Measurements from ENCODE around the gene CYP4F2.
"Not testable (repeated sequence)": the region's sequence is repeated elsewhere in the genome, so short reads cannot be mapped to it uniquely, and the experiment has no call there.

The CYP4F2 gene

DNA sequence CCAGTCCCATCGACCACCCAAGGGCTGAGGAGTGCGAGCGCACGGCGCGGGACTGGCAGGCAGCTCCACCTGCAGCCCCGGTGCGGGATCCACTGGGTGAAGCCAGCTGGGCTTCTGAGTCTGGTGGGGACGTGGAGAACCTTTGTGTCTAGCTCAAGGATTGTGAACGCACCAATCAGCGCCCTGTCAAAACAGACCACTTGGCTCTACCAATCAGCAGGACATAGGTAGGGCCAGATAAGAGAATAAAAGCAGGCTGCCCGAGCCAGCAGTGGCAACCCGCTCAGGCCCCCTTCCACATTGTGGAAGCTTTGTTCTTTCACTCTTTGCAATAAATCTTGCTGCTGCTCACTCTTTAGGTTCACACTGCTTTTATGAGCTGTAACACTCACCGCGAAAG is 2.2 kb upstream of the CYP4F2 start:
- not testable (repeated sequence) for DNase-seq (ENCODE audit: low spot score)

DNA sequence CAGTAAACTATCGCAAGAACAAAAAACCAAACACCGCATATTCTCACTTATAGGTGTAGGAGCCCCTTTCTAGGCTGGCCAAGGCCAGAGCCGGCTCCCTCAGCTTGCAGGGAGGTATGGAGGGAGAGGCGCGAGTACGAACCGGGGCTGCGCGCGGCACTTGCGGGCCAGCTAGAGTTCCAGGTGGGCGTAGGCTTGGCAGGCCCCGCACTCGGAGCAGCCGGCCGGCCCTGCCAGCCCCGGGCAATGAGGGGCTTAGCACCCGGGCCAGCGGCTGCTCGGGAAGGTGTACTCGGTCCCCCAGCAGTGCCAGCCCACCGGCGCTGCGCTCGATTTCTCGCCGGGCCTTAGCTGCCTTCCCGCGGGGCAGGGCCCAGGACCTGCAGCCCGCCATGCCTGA is 1.7 kb upstream of the CYP4F2 start:
- not testable (repeated sequence) for DNase-seq (ENCODE audit: low spot score)

DNA sequence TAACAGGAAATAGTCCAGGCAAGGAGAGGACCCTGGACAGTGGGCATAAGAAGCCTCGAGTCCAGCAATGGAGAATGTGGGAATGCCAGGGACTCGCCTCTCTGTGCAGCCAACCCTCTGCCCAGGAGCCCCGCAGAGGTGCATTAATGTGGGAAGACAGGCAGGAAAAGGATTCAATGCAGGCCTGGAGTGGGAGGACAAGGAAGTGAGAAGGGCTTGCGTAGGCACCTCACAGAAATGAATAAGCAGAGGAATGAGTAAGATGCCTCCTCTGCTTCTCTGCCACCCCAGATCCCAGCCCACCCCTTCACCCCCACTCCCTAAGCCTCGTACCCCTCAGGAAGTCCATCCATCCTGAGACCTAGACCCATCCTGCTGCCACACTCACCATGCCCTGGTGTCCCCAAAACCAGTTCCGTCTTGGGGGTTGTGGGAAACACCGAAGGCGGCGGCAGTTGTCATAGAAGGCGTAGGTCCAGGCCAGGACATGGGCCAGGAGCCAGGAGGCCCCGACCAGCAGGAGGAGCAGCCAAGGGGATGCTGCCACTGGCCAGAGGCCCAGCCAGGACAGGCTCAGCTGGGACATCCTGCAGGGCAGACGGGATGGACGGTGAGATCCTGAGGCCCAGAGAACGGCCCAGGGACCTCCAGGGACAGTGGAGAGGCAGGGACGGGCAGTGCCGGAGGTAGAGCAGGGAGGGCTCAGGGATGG is 692 bp downstream of the CYP4F2 start:
- DNase-seq (ENCODE audit: low spot score): no peak

DNA sequence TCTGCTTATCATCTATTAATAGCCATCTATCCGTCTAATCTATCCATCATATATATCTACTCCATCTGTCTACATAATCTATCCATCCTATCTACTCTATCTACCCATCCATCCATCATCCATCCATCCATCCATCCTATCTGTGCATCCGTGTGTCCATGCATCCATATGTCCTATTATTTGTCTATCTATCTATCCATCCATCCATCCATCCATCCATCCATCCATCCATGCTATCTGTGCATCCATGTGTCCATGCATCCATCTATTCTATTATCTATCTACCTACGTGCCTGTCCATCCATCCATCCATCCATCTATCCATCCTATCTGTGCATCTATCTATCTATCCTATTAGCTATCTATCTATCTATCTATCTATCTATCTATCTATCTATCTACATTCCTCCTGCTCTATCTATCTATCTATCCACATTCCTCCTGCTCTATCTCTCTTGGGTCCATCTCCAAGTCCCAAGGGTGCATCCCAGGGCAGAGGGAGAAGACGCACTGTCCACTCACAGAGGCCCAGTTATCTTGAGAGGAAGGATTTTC is 1.9 kb downstream of the CYP4F2 start:
- no peak for DNase-seq (ENCODE audit: low spot score)

DNA sequence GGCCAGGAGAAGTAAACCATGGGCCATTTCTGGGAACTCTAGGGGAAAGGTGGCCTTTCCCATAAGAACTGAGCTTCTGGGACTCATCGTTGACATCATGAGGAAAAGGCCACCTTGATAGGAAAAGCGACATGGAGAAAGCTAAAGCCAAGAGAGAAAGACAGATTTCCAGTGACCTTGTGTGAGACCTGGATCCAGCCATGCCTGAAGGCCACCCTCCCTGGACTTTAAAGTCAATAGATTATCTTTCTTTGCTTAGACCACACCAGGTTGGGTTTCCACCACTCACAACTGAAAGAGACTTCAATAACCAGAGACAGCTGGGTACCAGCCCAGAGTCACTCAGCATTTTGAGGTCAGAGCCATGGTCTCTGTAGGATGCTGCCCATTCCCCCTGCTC is 3.5 kb downstream of the CYP4F2 start:
- no peak for DNase-seq (ENCODE audit: low spot score)

DNA sequence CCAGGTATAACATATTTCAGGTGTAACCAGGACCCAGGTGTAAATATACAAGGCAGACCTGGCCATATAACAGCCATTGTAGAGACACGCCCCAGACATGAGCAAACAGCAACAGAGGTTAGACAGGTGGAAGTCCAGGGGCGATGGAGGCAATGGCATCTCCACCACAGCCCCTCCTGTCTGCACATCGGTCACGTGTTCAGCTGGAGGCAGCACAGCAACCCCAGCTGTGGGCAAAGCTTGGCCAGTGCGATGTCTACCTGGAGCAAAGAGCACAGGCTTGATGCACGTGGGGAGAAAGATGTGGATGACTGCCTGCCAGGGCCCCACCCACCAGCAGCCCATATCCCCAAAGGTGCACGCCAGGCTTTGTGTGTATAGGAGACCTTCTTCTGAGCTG is 4.4 kb downstream of the CYP4F2 start:
- no peak for DNase-seq (ENCODE audit: low spot score)

DNA sequence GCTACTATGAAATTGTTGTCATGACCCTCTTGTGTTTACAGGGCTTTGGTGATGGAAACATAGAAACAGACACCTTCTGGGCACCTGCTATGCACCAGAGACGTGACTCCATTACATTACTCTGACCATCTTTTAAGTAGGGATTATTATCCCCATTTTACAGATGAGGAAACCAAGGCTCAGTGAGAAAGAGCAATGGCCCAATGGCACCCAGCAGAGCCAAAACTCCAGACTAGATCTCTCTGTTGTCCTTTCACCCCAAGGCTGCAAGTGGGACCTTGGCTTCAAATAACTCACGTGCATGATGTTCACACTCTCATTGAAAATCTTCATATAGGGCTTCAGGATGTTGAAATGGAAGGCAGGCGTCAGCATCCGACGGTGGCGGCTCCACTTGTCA is 5.9 kb downstream of the CYP4F2 start:
- no peak for DNase-seq (ENCODE audit: low spot score)

DNA sequence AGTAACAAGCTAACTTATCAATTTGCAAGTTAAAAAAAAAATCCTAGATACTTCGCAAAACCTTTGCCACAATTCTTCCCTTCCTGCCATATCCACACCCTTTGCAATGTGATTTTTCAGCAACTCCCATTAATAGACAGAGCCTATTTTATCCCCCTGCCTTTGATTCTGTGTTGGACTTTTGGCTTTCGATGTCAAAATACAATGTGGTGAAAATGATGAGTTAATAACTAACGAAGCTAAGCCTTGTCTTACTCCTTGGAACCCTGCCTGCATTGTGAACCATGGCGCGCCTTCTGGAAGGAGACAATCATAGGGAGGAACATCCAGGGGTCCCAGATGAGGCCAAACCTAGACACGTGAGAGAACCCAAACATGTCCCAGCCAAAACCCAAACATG is 6.4 kb downstream of the CYP4F2 start:
- no peak for DNase-seq (ENCODE audit: low spot score)

DNA sequence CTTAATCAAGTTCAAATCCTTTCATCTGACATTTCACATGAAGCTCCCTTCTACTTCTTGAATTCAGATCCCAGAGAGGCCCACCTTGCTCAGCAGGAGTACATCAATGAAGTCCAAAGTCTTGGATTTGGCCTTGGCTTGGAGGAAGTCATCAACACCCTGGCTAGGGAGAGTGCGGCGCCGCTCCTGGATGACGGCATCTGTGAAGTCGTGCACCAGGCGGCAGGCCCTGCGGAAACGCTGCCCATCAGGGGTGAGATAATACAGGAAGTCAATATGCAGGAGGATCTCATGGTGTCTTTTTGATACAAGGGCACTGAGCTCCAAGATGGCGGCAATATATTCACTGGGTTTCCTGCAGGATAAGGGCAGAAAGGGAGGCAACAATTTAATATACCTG is 8.5 kb downstream of the CYP4F2 start:
- DNase-seq (ENCODE audit: low spot score): not testable (repeated sequence)

DNA sequence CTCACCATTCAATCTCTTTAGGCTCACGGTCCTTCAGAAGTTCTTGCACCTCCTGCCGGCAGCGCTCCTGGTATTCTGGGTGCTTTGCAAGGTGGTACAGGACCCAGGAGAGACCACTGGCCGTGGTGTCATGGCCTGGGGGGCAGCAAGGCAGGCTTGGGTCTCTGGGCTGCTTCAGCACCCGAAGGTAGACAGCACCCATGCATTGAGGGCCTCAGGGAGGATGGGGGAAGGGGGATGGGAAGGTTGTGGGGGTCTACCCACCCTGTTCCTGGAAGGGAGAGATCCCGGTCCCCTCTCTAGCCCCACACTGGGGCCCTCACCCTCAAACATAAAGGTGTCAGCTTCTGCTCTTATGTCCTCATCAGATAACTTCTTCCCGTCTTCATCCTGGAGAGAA is 12.0 kb downstream of the CYP4F2 start:
- DNase-seq (ENCODE audit: low spot score): no peak

DNA sequence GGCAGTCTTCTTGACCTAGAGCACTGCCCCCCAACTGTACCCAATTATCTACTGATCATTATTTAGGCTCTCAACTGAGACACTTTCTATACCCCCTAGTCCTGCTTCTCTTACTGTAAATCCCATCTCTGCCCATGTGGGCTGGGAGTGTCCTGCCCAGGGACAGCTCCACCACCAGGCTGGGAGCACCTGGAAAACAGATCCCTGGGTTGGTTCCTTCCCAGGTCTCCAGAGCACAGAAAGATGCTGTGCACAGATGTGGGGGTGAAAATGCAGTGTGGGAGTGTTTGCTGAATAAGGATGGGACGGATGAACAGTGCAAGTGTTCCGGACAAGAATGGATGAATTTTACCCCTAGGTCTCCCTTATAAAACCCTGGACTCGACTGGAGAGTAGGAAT is 12.7 kb downstream of the CYP4F2 start:
- no peak for DNase-seq (ENCODE audit: low spot score)

DNA sequence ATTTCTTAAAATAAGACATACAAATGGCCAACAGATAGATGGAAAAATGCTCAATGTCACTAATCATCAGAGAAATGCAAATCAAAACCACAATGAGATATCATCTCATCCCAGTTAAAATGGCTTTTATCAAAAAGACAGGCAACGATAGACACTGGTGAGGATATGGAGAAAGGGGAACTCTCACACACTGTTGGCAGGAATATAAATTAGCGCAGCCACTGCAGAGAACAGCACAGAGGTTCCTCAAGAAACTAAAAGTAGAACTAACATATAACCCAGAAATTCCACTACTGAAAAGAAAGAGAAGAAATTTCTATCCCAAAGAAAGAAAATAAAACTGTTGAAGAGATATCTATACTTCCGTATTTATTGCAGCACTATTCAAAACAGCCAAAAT is 14.5 kb downstream of the CYP4F2 start:
- DNase-seq (ENCODE audit: low spot score): not testable (repeated sequence)

DNA sequence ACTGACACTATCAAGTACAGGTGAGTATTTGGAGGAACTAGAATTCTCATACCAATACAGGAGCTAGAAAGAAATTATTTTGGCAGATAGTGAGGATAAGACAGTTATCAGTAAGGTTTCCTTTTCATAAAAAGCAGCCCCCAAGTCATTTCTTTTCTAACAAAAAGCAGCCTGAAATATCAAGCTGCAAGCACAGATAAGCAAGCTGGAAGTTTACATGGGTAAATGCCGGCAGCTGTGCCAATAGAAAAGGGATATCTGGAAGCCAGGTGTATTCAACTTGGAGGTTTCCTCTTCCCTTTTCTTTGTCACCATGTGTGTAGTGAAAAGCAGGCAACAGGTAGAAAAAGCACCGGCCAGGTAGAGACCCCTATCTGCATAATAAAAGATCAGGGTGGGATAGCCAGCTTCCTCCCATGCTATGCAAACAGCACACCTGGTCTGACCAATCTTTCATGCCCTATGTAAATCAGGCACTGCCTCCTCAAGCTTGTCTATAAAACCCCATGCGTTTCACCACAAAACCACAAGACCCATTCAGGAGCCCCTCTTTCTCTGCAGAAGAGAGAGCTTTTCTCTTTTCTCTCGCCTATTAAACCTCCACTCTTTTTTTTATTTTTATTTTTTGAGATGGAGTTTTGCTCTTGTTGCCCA is 22.9 kb downstream of the CYP4F2 start:
- DNase-seq (ENCODE audit: low spot score): peak; percentile 11

DNA sequence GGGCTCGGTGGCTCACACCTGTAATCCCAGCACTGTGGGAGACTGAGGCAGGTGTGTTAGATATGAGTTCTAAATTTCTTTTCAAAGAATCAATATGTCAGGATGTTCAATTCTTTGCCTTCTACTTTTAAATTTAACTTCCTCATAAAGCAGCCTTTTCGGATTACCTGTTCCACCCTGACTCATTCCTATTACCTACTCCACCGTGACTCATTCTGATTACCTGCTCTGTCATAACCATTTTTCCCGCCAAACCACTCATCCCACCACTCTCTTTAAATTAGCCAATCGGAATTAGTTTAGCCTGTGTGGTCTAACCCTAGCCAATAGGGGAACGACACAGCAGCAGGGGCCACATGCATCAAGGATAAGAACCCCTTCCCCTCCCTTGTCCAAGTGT is 24.1 kb downstream of the CYP4F2 start:
- not testable (repeated sequence) for DNase-seq (ENCODE audit: low spot score)

DNA sequence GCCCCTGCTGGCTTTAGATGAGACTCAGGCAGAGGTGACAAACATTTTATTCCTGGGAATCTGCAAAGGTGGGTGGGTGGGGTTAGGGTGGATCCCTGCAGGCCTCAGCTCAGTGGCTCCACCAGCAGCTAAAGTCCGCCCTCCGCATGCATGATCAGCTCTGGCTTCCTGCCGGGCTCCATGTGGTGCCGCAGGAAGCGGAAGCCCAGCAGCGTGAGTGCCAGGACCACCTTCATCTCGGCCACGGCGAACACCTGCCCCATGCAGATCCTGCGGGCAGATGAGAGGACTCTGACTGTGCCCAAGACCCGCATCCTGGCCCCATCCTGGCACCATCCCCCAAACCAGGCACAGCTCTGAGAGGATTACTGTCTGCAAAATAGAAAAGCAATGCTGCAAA is 26.3 kb downstream of the CYP4F2 start:
- DNase-seq (ENCODE audit: low spot score): no peak

DNA sequence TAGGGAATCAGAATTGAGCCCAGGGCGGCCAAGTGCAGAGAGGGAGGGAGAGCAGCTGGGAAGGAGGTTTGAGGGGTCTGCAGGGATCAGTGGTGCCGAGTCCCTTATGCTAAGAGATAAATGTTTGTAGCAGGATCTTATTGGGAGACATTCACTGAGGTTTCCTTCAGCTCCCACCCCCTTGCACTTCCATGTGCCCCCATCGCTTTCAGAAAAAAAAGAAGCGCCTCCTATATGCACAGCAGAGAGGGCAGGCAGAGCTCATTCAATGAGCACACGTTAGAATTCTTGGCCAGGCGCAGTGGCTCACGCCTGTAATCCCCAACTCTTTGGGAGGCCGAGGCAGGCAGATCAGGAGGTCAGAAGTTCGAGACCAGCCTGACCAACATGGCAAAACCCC is 28.0 kb downstream of the CYP4F2 start:
- no peak for DNase-seq (ENCODE audit: low spot score)

DNA sequence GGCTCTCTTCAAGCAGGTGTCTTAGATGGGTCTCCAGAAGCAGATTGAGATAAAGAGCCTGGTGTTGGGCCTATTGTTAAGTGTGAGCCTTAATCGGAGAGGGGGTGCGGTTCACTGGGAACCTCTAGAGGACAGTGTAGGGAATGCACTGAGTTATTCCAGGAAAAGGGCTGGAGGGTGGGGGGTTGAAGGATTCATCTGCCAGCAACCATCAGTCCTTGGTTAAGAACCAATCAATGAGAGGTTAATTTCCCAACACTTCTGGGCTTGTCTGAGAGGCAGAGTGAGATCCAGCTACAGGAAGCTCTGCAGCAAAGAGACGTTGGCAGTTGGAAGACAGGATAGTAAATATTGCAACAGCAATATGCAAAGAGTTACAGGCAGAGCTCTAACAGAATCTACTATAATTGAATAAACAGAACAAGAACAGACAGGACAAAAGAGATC is 28.7 kb downstream of the CYP4F2 start:
- peak; percentile 16 for DNase-seq (ENCODE audit: low spot score)

DNA sequence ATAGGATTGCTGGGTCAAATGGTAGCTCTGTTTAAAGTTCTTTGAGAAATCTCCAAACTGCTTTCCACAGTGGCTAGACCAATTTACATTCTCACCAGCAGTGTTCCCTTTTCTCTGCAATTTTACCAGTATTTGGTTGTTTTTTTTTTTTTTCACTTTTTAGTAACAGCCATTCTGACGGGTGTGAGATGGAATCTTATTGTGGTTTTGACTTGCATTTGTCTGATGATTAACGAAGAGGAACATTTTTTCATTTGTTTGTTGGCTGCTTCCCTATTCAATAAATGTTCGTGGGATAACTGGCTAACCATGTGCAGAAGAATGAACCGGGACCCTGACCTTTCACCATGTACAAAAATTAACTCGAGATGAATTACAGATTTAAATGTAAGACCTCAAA is 31.2 kb downstream of the CYP4F2 start:
- no peak for DNase-seq (ENCODE audit: low spot score)

DNA sequence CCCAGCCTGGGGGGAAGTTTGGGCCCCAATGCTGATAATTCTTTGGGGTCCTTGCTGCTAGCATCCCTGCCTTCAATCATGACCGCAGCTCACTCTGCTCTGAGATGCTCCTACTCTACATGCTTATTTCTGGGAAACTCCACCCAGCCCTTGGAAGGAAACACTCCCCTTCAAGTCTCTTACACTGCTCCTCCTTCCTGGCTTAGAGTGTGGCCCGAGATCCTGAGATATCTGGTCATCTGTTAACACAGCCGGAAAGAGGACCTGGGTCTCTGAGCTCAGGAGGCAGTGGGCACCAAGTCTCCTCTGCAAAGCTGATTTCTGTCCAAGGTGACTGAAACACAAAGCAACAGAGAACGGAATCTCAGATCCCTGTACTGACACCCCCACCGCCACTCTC is 33.0 kb downstream of the CYP4F2 start:
- no peak for DNase-seq (ENCODE audit: low spot score)

DNA sequence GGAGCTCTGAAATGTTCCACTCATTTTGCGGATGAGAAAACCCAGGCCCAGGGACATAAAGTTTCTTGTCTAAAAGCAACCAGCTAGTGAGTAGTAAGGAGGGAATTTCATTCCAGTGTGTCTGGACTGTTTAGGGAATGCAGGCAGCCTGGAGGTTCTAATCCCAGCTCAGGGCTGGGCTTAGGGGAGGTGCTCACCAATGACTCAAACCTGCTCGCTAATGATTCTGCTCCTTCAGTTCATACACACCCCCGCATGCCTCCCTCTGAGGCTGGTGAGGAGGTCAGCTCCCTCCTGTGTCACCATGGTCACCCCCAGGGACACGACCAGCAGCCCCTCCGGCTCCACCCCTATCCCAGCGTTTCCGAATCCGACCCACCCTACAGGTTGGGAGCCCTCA is 34.6 kb downstream of the CYP4F2 start:
- no peak for DNase-seq (ENCODE audit: low spot score)

DNA sequence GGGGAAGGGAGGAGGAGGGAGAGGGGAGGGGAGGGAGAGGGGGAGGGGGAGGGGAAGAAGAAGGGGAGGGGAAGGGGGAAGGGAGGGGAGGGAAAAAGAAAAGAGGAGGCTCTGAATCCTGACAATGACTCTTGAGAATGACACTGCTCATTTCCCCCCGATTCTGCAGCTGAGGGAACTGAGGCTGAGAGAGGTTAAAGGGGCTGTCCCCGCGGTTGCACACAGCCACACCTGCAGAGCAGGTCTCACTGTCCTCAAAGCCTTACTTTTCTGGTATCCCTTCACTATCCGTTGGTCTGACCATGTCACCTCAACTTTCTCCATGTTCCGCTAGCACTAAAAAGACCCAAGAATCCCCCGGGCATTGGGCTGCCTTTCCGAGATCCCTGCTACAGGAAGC is 35.4 kb downstream of the CYP4F2 start:
- no peak for DNase-seq (ENCODE audit: low spot score)

DNA sequence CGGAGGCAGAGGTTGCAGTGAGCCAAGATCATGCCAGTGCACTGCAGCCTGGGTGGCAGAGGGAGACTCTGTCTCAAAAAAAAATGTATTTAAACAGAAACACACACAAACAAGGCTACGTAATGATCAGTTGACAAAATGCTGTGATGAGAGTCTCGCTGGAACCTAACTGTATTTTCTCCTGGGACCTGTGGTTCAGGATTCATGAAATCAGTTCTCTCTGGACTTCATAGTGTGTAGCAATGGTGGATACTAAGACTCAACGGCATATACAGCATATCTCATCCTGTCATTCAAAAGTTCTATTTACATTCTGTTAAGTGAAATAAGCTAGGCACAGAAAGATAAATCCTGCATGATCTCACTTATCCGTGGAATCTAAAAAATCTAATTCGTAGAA is 37.4 kb downstream of the CYP4F2 start:
- no peak for DNase-seq (ENCODE audit: low spot score)

DNA sequence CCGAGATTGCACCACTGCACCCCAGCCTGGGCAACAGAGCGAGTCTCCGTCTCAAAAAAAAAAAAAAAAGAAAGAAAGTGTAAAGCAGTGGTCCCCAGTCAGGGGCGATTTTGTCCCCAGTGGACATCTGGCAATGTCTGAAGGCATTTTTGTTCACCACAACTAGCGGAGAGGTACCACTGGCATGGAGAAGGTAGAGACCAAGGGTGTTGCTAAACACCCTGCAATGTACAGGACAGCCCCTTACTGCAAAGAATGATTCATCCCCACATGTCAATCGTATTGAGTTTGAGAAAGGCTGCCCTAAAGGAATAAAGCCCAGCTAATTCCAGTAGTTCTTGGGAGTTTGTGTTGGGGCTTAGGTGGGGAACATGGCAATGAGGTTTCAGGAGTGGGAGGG is 38.7 kb downstream of the CYP4F2 start:
- DNase-seq (ENCODE audit: low spot score): no peak

DNA sequence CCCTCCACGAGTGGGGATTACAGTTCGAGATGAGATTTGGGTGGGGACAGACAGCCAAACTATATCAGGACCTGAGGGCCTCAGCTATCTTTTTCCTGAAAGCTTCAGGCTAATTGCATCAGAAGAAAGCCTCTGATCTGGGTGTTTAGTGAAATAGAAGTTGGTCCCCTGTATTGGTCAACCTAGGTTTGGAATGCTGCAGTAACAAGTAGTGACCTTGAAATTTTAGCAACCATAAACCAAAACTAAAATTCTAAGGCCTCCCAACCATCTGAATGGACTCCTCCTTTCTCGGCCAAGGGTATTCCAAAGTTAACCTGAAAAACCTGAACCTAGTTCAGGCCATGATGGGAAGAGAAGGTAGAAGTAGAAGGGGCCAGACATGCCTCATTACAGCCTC is 47.5 kb downstream of the CYP4F2 start:
- DNase-seq (ENCODE audit: low spot score): no peak

All from NAMALWA (cell line).